ENCODE data around the gene MELK.

Gene MELK

GRCh38 chr9:36584620-36585460 is 12.1 kb downstream of the MELK start:
- no peak for DNase-seq

GRCh38 chr9:36590231-36590630 is 17.5 kb downstream of the MELK start:
- no peak for DNase-seq

GRCh38 chr9:36592801-36593583 is 20.3 kb downstream of the MELK start:
- no peak for DNase-seq

GRCh38 chr9:36594213-36594612 is 21.5 kb downstream of the MELK start:
- DNase-seq, result no peak

- no peak for DNase-seq
These were observed 24.9 kb downstream of the MELK start for GRCh38 chr9:36597412-36598178.

GRCh38 chr9:36598273-36598672 is 25.6 kb downstream of the MELK start:
- no peak for DNase-seq

GRCh38 chr9:36603006-36603405 is 30.3 kb downstream of the MELK start:
- no peak for DNase-seq

- no peak for DNase-seq
These were observed 36.6 kb downstream of the MELK start for GRCh38 chr9:36609306-36609705.

- DNase-seq, result no peak
These were observed 49.4 kb downstream of the MELK start for GRCh38 chr9:36622121-36622520.

- no peak for DNase-seq
These were observed 50.6 kb downstream of the MELK start for GRCh38 chr9:36623280-36623679.

GRCh38 chr9:36625006-36625615 is 52.4 kb downstream of the MELK start:
- no peak for DNase-seq

GRCh38 chr9:36632892-36633291 is 60.2 kb downstream of the MELK start:
- DNase-seq, result no peak

- DNase-seq, result no peak
These were observed 65.0 kb downstream of the MELK start for GRCh38 chr9:36637491-36638270.

- no peak for DNase-seq
These were observed 68.2 kb downstream of the MELK start for GRCh38 chr9:36640771-36641381.

GRCh38 chr9:36642817-36643216 is 70.1 kb downstream of the MELK start:
- no peak for DNase-seq

GRCh38 chr9:36656842-36657241 is 84.1 kb downstream of the MELK start:
- no peak for DNase-seq

GRCh38 chr9:36659500-36659899 is 86.8 kb downstream of the MELK start:
- DNase-seq, result no peak

- DNase-seq, result no peak
These were observed 92.1 kb downstream of the MELK start for GRCh38 chr9:36664806-36665205.

GRCh38 chr9:36665387-36665786 is 92.7 kb downstream of the MELK start:
- DNase-seq, result no peak

- no peak for DNase-seq
These were observed 93.3 kb downstream of the MELK start for GRCh38 chr9:36665921-36666431.

- no peak for DNase-seq
These were observed 98.9 kb downstream of the MELK start for GRCh38 chr9:36671561-36671960.
